Measurements from ENCODE around the gene ELAPOR2. TPM values are rescaled to one million over a fixed set of nuclear protein-coding genes. Genes with fewer than 3 reads are reported as not detected.

Gene ELAPOR2
- total RNA-seq, 1 donor from 2014 or later = 7.8 TPM

GRCh38 chr7:87016606-87017005, 42.8 kb downstream of the ELAPOR2 start:
- Histone ChIP-seq H3K4me1 (ENCODE audit: control insufficient read depth in 3 of 3, insufficient read depth in 3 of 3, low read length in 3 of 3) (no peaks in the 10 kb centered on the region), H3K4me3 (ENCODE audit: low read length in 3 of 3) (no peak overlapping the region), H3K27me3 (ENCODE audit: control insufficient read depth in 3 of 3, insufficient read depth in 3 of 3, low read length in 3 of 3) (no peaks in the 10 kb centered on the region), H3K36me3 (ENCODE audit: control insufficient read depth in 3 of 3, insufficient read depth in 3 of 3, low read length in 3 of 3) (no peaks in the 10 kb centered on the region), H3K9ac (ENCODE audit: low read depth in 1 of 3, low read length in 3 of 3) (no peak overlapping the region), H3K9me3 (ENCODE audit: control insufficient read depth in 3 of 3, low read length in 3 of 3) (no peaks in the 10 kb centered on the region), H3K27ac (ENCODE audit: low read depth, low read length) (no peak overlapping the region)

- Histone ChIP-seq H3K36me3 (ENCODE audit: control insufficient read depth in 3 of 3, insufficient read depth in 3 of 3, low read length in 3 of 3) (no peaks in the 10 kb centered on the region), H3K9me3 (ENCODE audit: control insufficient read depth in 3 of 3, low read length in 3 of 3) (no peaks in the 10 kb centered on the region), H3K27me3 (ENCODE audit: control insufficient read depth in 3 of 3, insufficient read depth in 3 of 3, low read length in 3 of 3) (no peaks in the 10 kb centered on the region), H3K9ac (ENCODE audit: low read depth in 1 of 3, low read length in 3 of 3) (no peak overlapping the region), H3K4me1 (ENCODE audit: control insufficient read depth in 3 of 3, insufficient read depth in 3 of 3, low read length in 3 of 3) (no peaks in the 10 kb centered on the region), H3K4me3 (ENCODE audit: low read length in 3 of 3) (no peak overlapping the region), H3K27ac (ENCODE audit: low read depth, low read length) (no peak overlapping the region)
Observed at GRCh38 chr7:87013840-87014190, 45.6 kb downstream of the ELAPOR2 start.

GRCh38 chr7:87013136-87013839, 46.2 kb downstream of the ELAPOR2 start:
- Histone ChIP-seq H3K9me3 (ENCODE audit: control insufficient read depth in 3 of 3, low read length in 3 of 3) (no peaks in the 10 kb centered on the region), H3K27ac (ENCODE audit: low read depth, low read length) (no peak overlapping the region), H3K4me3 (ENCODE audit: low read length in 3 of 3) (no peak overlapping the region), H3K4me1 (ENCODE audit: control insufficient read depth in 3 of 3, insufficient read depth in 3 of 3, low read length in 3 of 3) (no peaks in the 10 kb centered on the region), H3K36me3 (ENCODE audit: control insufficient read depth in 3 of 3, insufficient read depth in 3 of 3, low read length in 3 of 3) (no peaks in the 10 kb centered on the region), H3K27me3 (ENCODE audit: control insufficient read depth in 3 of 3, insufficient read depth in 3 of 3, low read length in 3 of 3) (no peaks in the 10 kb centered on the region), H3K9ac (ENCODE audit: low read depth in 1 of 3, low read length in 3 of 3) (no peak overlapping the region)

Other genes starting within 250 kb of the ELAPOR2 start
- gene DMTF1, start 92.8 kb upstream of the ELAPOR2 start, total RNA-seq = 50.1 TPM
- 24.0 TPM for gene TMEM243, start 160.1 kb upstream of the ELAPOR2 start, total RNA-seq

All from skeletal muscle tissue (tissue), 4 donors.